Neural cell (in vitro differentiated cells): ENCODE data around the gene ACOT13.

Experiments used
- CTCF ChIP-seq: fragments of 450-650 bp; IDR thresholded peaks from 2 replicates; pipeline ENCODE4 v1.5.1; 2014; ENCODE audit warnings: antibody characterized with exemption, mild to moderate bottlenecking, moderate library complexity; ENCODE audit not compliant: poor library complexity, severe bottlenecking
- EP300 ChIP-seq: fragments of 450-650 bp; conservative IDR thresholded peaks from 2 replicates; pipeline ENCODE4 v1.6.1; 2014; ENCODE audit warnings: antibody characterized with exemption, mild to moderate bottlenecking, moderate library complexity; ENCODE audit not compliant: poor library complexity, severe bottlenecking
- EZH2 ChIP-seq: fragments of 200-600, 300-800 bp; shearing (Covaris generic), sonication (generic); IDR thresholded peaks from 2 replicates; pipeline ENCODE4 v1.6.1; 2014; ENCODE audit warnings: antibody characterized with exemption, low read length, borderline replicate concordance, mild to moderate bottlenecking; ENCODE audit not compliant: insufficient read depth, poor library complexity, severe bottlenecking
- POLR2AphosphoS5 ChIP-seq: IDR thresholded peaks from 2 replicates; pipeline ENCODE4 v1.6.1; 2012
- REST ChIP-seq: IDR thresholded peaks from 2 replicates; pipeline ENCODE4 v1.6.1; 2012; ENCODE audit warnings: borderline replicate concordance

GRCh38 chr6:24696097-24696496, 29.2 kb downstream of the ACOT13 start:
- TF ChIP-seq CTCF, result no peak
- TF ChIP-seq EP300, result no peak
- TF ChIP-seq POLR2AphosphoS5, result no peak
- no peak for TF ChIP-seq EZH2
- no peak for TF ChIP-seq REST
